ENCODE results near the gene SPATA9.

SPATA9 gene

GRCh38 chr5:95620870-95621838 lies 61.6 kb downstream of the SPATA9 start:
- no peak for DNase-seq (ENCODE audit: low read depth in 2 of 2, low spot score in 1 of 2)

GRCh38 chr5:95620030-95620869 lies 62.5 kb downstream of the SPATA9 start, which contains the start of gene GPR150:
TSS of gene GPR150 (plus strand) at chr5:95620087. CDS start at chr5:95620276, 189 bp downstream.
- DNase-seq (ENCODE audit: low read depth in 2 of 2, low spot score in 1 of 2), result peak; percentile 17 to 33

- no peak for DNase-seq (ENCODE audit: low read depth in 2 of 2, low spot score in 1 of 2)
Measured at GRCh38 chr5:95619514-95620029, 63.2 kb downstream of the SPATA9 start.

- DNase-seq (ENCODE audit: low read depth in 2 of 2, low spot score in 1 of 2), result no peak
Measured at GRCh38 chr5:95619096-95619495, 63.7 kb downstream of the SPATA9 start.

- DNase-seq (ENCODE audit: low read depth in 2 of 2, low spot score in 1 of 2), result no peak
Measured at GRCh38 chr5:95617057-95617456, 65.7 kb downstream of the SPATA9 start.

GRCh38 chr5:95615164-95615467 lies 67.7 kb downstream of the SPATA9 start:
- DNase-seq (ENCODE audit: low read depth in 2 of 2, low spot score in 1 of 2), result no peak

GRCh38 chr5:95613514-95613913 lies 69.3 kb downstream of the SPATA9 start:
- DNase-seq (ENCODE audit: low read depth in 2 of 2, low spot score in 1 of 2), result no peak

- no peak for DNase-seq (ENCODE audit: low read depth in 2 of 2, low spot score in 1 of 2)
Measured at GRCh38 chr5:95611396-95611795, 71.4 kb downstream of the SPATA9 start.

GRCh38 chr5:95610546-95610945 lies 72.2 kb downstream of the SPATA9 start:
- no peak for DNase-seq (ENCODE audit: low read depth in 2 of 2, low spot score in 1 of 2)

GRCh38 chr5:95609711-95610110 lies 73.1 kb downstream of the SPATA9 start:
- no peak for DNase-seq (ENCODE audit: low read depth in 2 of 2, low spot score in 1 of 2)

All from stimulated activated CD8-positive, alpha-beta memory T cell treated with anti-CD3 and anti-CD28 coated beads, Interleukin-4, amount 100 ng/mL, for 4 hours (primary cell).